Sigmoid colon (tissue), 7 donors: ENCODE measurements around the gene EFCAB5. TPM values are rescaled to one million over a fixed set of nuclear protein-coding genes. Genes with fewer than 3 reads are reported as not detected.
"Not testable (repeated sequence)": the region's sequence is repeated elsewhere in the genome, so short reads cannot be mapped to it uniquely, and the experiment has no call there.

Experiments used
- DNase-seq: peaks from one replicate; pipeline ENCODE4 v3.0.0-alpha.2; 2019
- H3K27ac ChIP-seq, 4 donors: fragments of 200-600 bp; sonication (generic); one replicate each; pipeline ENCODE4 v1.5.1; 2016 to 2019; ENCODE audit warnings: mild to moderate bottlenecking in 1 of 4
- H3K27me3 ChIP-seq, 3 donors: fragments of 200-600 bp; sonication (generic); one replicate each; pipeline ENCODE4 v1.5.1; 2019; ENCODE audit warnings: mild to moderate bottlenecking in 1 of 3
- H3K36me3 ChIP-seq, 4 donors: fragments of 200-600 bp; sonication (generic); one replicate each; pipeline ENCODE4 v1.5.1; 2016 to 2019
- H3K4me1 ChIP-seq, 4 donors: fragments of 200-600 bp; sonication (generic); one replicate each; pipeline ENCODE4 v1.5.1; 2017 to 2019
- H3K4me3 ChIP-seq, 4 donors: fragments of 200-600 bp; sonication (generic); one replicate each; pipeline ENCODE4 v1.5.1; 2017 to 2019; ENCODE audit warnings: mild to moderate bottlenecking in 2 of 4, moderate library complexity in 1 of 4
- H3K9me3 ChIP-seq, 4 donors: fragments of 200-600 bp in 3 of 4; sonication (generic) in 3 of 4; one replicate each; pipeline versions ENCODE4 v1.5.1 to v1.6.1; 2013 to 2019
- EP300 ChIP-seq, 4 donors: sonication (generic); formaldehyde crosslinking; IDR thresholded peaks; one replicate each; pipeline ENCODE4 v1.6.1; 2017; ENCODE audit warnings: antibody characterized with exemption in 4 of 4
- POLR2A ChIP-seq, 2 donors: fragments of 450-650 bp; IDR thresholded peaks; one replicate each; pipeline ENCODE4 v1.6.1; 2016; ENCODE audit warnings: antibody characterized with exemption in 2 of 2, mild to moderate bottlenecking in 2 of 2, moderate library complexity in 2 of 2
- POLR2AphosphoS5 ChIP-seq, 4 donors: sonication (generic); formaldehyde crosslinking; IDR thresholded peaks; one replicate each; pipeline ENCODE4 v1.6.1; 2017; ENCODE audit warnings: antibody characterized with exemption in 4 of 4
- WGBS, 2 donors: extraction: QIAGEN DNeasy Blood & Tissue Kit; methylation state at CpG; one replicate each; pipeline ENCODE4 v1.1.7; 2013; 5-methylcytosine and 5-hydroxymethylcytosine counted together
- intact Hi-C: fragments of 100-400 bp; cut with DNase I; formaldehyde crosslinking; loops from one replicate; pipeline ENCODE4 v1.15.1; 2023
- polyA plus RNA-seq, 3 donors: library from polyadenylated mRNA; stranded (reverse); fragments of 200-250 nt; gene quantifications; one replicate each; pipeline ENCODE4 v1.2.3, GENCODE V29; 2013
- total RNA-seq, 4 donors: library from RNA; depleted of rRNA; stranded (reverse); fragments of >200 nt; gene quantifications; one replicate each; pipeline ENCODE4 v1.1.0, GENCODE V29; 2016
- TF ChIP-seq, protein P1 (sequence below), 4 experiments: fragments of 450-650 bp in 3 of 4; fragments of 200-600 bp in 1 of 4; IDR thresholded peaks; one replicate each; pipeline ENCODE4 v1.5.1; 2016 to 2019; ENCODE audit warnings: antibody characterized with exemption in 4 of 4, mild to moderate bottlenecking in 3 of 4, moderate library complexity in 2 of 4
- donor health status: healthy with polysubstance abuse.
- donor health status: Bipolar disorder and iron deficiency.
- donor health status: healthy.

Gene EFCAB5
- total and polyA plus RNA-seq, 7 donors = 0.14 to 3.2 (median 0.51) TPM; not detected in 1

- Histone ChIP-seq H3K9me3 (no peaks in the 10 kb centered on the region), H3K27me3 (no peaks in the 10 kb centered on the region), H3K27ac (no peak overlapping the region), H3K36me3 (no peaks in the 10 kb centered on the region), H3K4me3 (no peak overlapping the region), H3K4me1 (peaks cover 0 to 9% (median 4%) of the 10 kb centered on the region in 4 donors)
- DNase-seq = no peak
- intact Hi-C loops = no loop called here
- TF ChIP-seq, protein P1, sequence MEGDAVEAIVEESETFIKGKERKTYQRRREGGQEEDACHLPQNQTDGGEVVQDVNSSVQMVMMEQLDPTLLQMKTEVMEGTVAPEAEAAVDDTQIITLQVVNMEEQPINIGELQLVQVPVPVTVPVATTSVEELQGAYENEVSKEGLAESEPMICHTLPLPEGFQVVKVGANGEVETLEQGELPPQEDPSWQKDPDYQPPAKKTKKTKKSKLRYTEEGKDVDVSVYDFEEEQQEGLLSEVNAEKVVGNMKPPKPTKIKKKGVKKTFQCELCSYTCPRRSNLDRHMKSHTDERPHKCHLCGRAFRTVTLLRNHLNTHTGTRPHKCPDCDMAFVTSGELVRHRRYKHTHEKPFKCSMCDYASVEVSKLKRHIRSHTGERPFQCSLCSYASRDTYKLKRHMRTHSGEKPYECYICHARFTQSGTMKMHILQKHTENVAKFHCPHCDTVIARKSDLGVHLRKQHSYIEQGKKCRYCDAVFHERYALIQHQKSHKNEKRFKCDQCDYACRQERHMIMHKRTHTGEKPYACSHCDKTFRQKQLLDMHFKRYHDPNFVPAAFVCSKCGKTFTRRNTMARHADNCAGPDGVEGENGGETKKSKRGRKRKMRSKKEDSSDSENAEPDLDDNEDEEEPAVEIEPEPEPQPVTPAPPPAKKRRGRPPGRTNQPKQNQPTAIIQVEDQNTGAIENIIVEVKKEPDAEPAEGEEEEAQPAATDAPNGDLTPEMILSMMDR (IDR thresholded peaks at IDR 0.05) = no peak
- TF ChIP-seq POLR2A (IDR thresholded peaks at IDR 0.05) = no peak
- no peak for TF ChIP-seq EP300 (IDR thresholded peaks at IDR 0.05)
- TF ChIP-seq POLR2AphosphoS5 (IDR thresholded peaks at IDR 0.05) = no peak
Measured at GRCh38 chr17:29956225-29956624, 14.8 kb downstream of the EFCAB5 start.

DNA sequence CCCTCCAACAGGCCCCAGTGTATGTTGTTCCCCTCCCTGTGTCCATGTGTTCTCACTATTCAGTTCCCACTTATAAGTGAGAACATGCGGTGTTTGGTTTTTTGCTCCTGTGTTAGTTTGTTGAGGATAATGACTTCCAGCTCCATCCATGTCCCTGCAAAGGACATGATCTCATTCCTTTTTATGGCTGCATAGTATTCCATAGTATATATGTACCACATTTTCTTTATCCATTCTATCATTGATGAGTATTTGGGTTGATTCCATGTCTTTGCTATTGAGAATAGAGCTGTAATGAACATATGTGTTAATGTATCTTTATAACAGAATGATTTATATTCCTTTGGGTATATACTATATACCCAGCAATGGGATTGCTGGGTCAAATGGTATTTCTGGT is 16.1 kb downstream of the EFCAB5 start:
- H3K27ac ChIP-seq, H3K36me3 ChIP-seq, H3K4me1 ChIP-seq, DNase-seq, H3K27me3 ChIP-seq, H3K4me3 ChIP-seq, H3K9me3 ChIP-seq, intact Hi-C loops: not testable (repeated sequence)
- 92 to 98% methylated on average over 1 of the region's 1 CpG for WGBS, 2 donors

DNA sequence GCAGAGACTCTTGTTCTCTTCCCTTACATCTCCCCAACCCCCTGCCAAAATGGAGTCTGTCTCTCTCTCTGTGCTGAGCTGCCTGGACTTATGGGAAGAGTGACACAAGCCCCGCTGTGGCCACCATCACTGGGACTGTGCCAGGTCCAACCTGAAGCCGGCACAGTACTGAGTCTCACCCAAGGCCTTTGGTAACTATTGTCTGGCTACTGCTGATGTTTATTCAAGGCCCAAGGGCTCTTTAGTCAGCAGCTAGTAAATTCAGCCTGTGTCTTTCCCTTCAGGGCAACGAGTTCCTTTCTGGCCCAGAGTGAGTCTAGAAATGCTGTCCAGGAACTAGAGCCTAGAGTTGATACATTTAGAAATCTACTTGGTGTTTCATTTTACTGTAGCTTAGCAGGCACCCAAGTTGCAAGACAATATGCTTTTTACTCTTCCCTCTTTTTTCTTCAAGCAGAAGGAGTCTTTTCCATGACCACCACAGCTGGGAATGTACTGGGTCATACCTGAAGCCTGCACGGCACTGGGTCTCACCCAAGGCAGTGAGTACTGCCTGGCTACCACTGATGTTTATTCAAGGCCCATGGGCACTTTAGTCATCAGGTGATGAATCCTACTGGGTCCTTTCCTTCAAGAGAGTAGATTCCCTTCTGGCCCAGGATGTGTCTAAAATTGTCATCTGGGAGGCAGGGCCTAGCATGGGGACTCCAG is 17.7 kb downstream of the EFCAB5 start:
- Histone ChIP-seq H3K4me1 (peaks cover 0 to 9% (median 4%) of the 10 kb centered on the region in 4 donors), H3K4me3 (no peak overlapping the region), H3K36me3 (no peaks in the 10 kb centered on the region), H3K27me3 (no peaks in the 10 kb centered on the region), H3K9me3 (no peaks in the 10 kb centered on the region), H3K27ac (no peak overlapping the region)
- no peak for DNase-seq
- intact Hi-C loops = no loop called here
- WGBS, 2 donors = 85 to 86% methylated on average over 4 of the region's 4 CpGs
- no peak for TF ChIP-seq POLR2A (IDR thresholded peaks at IDR 0.05)
- no peak for TF ChIP-seq EP300 (IDR thresholded peaks at IDR 0.05)
- no peak for TF ChIP-seq POLR2AphosphoS5 (IDR thresholded peaks at IDR 0.05)
- TF ChIP-seq, protein P1 (IDR thresholded peaks at IDR 0.05) = no peak

GRCh38 chr17:29959658-29960337 is 18.4 kb downstream of the EFCAB5 start:
- Histone ChIP-seq H3K27ac (no peak overlapping the region), H3K27me3 (no peaks in the 10 kb centered on the region), H3K4me1 (peaks cover 0 to 9% (median 4%) of the 10 kb centered on the region in 4 donors), H3K9me3 (peaks cover 0 to 1% (median 0%) of the 10 kb centered on the region in 4 donors), H3K36me3 (no peaks in the 10 kb centered on the region), H3K4me3 (no peak overlapping the region)
- 88% methylated on average over 4 of the region's 4 CpGs for WGBS, 2 donors
- no peak for TF ChIP-seq POLR2A (IDR thresholded peaks at IDR 0.05)
- TF ChIP-seq EP300 (IDR thresholded peaks at IDR 0.05) = no peak
- TF ChIP-seq, protein P1 (IDR thresholded peaks at IDR 0.05) = no peak
- no peak for TF ChIP-seq POLR2AphosphoS5 (IDR thresholded peaks at IDR 0.05)
- DNase-seq = no peak
- intact Hi-C loops = no loop called here

- intact Hi-C loops = no loop called here
- Histone ChIP-seq H3K27ac (no peak overlapping the region), H3K36me3 (no peaks in the 10 kb centered on the region), H3K9me3 (peaks cover 0 to 1% (median 0%) of the 10 kb centered on the region in 4 donors), H3K4me3 (no peak overlapping the region), H3K27me3 (no peaks in the 10 kb centered on the region), H3K4me1 (peaks cover 0 to 9% (median 4%) of the 10 kb centered on the region in 4 donors)
- TF ChIP-seq EP300 (IDR thresholded peaks at IDR 0.05) (no peak), POLR2AphosphoS5 (IDR thresholded peaks at IDR 0.05) (no peak), POLR2A (IDR thresholded peaks at IDR 0.05) (no peak)
- TF ChIP-seq, protein P1 (IDR thresholded peaks at IDR 0.05) = no peak
- no peak for DNase-seq
- WGBS, 2 donors = 91 to 95% methylated on average over 2 of the region's 2 CpGs
Measured at GRCh38 chr17:29962656-29963055, 21.2 kb downstream of the EFCAB5 start.
